ENCODE measurements around the gene TTC27. TPM values are rescaled to one million over a fixed set of nuclear protein-coding genes. Genes with fewer than 3 reads are reported as not detected.

TTC27 gene
- total and polyA plus RNA-seq, 12 donors: 4.8 to 17.3 (median 12.1) TPM

DNA sequence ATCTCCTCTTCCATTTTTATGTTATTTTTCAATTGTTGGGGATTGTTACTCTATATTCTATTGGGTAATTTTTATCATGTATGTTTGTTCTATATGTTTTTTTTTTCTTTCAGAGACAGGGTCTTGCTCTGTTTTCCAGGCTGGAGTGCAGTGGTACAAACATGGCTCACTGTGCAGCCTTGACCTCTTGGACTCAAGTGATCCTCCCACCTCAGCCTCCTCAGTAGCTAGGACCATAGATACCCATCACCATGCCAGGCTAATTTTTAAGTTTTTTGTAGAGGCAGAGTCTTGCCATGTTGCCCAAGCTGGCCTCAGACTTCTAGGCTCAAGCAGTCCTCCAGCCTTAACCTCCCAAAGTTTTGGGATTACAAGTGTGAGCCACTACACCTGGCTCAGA is 88.7 kb downstream of the TTC27 start:
- ATAC-seq: no peak
- H3K4me3 ChIP-seq: no peak overlapping the region
- peaks cover 2 to 72% (median 51%) of the 10 kb centered on the region in 9 donors for H3K4me1 ChIP-seq
- TF ChIP-seq, protein P1, sequence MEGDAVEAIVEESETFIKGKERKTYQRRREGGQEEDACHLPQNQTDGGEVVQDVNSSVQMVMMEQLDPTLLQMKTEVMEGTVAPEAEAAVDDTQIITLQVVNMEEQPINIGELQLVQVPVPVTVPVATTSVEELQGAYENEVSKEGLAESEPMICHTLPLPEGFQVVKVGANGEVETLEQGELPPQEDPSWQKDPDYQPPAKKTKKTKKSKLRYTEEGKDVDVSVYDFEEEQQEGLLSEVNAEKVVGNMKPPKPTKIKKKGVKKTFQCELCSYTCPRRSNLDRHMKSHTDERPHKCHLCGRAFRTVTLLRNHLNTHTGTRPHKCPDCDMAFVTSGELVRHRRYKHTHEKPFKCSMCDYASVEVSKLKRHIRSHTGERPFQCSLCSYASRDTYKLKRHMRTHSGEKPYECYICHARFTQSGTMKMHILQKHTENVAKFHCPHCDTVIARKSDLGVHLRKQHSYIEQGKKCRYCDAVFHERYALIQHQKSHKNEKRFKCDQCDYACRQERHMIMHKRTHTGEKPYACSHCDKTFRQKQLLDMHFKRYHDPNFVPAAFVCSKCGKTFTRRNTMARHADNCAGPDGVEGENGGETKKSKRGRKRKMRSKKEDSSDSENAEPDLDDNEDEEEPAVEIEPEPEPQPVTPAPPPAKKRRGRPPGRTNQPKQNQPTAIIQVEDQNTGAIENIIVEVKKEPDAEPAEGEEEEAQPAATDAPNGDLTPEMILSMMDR (IDR thresholded peaks at IDR 0.05): no peak
- H3K36me3 ChIP-seq: no peaks in the 10 kb centered on the region
- peak overlapping the region in 7 of 10 donors; percentile 31 to 82 (median 74) for H3K27ac ChIP-seq
- intact Hi-C loops (cut with DNase I): no loop called here
- H3K27me3 ChIP-seq: no peaks in the 10 kb centered on the region
- DNase-seq: no peak
- peaks cover 0 to 5% (median 0%) of the 10 kb centered on the region in 11 donors for H3K9me3 ChIP-seq

DNA sequence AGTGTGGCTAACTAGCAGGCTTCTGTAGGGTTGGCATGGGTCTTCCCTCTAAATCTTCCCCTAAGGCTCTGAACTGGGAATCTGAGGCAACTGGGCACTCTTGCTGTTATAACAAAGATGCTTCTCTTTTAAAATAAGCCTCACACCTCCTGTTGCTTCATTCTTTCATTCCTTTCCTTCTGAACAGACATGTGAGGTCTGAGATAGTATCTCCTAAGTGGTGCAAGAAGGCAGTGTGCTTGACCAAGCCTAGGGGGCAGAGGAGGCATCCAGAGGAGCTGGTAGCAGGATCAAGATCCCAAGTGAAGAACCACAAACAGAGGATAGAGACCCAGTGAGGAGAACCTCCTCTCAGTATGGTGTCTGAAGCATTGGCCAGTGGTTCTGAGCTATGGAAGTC is 90.9 kb downstream of the TTC27 start:
- H3K9me3 ChIP-seq: peaks cover 0 to 5% (median 0%) of the 10 kb centered on the region in 11 donors
- TF ChIP-seq, protein P1 (IDR thresholded peaks at IDR 0.05): no peak
- no peak for ATAC-seq
- no peak for DNase-seq
- H3K4me3 ChIP-seq: no peak overlapping the region
- no peaks in the 10 kb centered on the region for H3K27me3 ChIP-seq
- intact Hi-C loops (cut with DNase I): no loop called here
- peaks cover 0 to 55% (median 39%) of the 10 kb centered on the region in 9 donors for H3K4me1 ChIP-seq
- no peaks in the 10 kb centered on the region for H3K36me3 ChIP-seq
- peak overlapping the region in 6 of 10 donors; percentile 10 to 90 (median 80) for H3K27ac ChIP-seq

DNA sequence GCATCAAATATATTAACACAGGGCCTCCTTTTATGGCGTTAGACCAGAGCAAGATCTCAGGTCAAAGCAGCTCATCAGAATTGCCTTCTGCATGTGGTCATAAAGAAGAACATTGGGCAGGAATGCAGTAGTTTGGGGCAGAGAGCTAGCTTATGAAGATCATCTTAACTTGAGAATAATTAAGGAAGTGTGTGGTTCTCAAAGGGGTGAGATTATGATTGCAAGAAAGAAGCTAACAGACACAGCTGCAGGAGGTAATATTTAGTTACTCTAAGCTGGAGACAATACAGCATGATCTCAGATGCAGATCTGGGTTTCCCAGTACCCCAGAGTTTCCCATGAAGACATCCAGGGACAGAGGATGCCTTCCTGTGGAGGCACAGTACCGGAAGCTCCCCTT is 91.6 kb downstream of the TTC27 start:
- TF ChIP-seq, protein P1 (IDR thresholded peaks at IDR 0.05): no peak
- 92% methylated on average over 2 of the region's 2 CpGs for WGBS, 2 donors
- no peak overlapping the region for H3K4me3 ChIP-seq
- peak overlapping the region in 8 of 10 donors; percentile 60 to 90 (median 78) for H3K27ac ChIP-seq
- no peaks in the 10 kb centered on the region for H3K36me3 ChIP-seq
- no peaks in the 10 kb centered on the region for H3K27me3 ChIP-seq
- ATAC-seq (peak in 1 of 8 donors; percentile 32), DNase-seq (no peak)
- no peaks in the 10 kb centered on the region for H3K9me3 ChIP-seq
- peaks cover 0 to 55% (median 39%) of the 10 kb centered on the region in 9 donors for H3K4me1 ChIP-seq
- intact Hi-C loops (cut with DNase I): no loop called here

DNA sequence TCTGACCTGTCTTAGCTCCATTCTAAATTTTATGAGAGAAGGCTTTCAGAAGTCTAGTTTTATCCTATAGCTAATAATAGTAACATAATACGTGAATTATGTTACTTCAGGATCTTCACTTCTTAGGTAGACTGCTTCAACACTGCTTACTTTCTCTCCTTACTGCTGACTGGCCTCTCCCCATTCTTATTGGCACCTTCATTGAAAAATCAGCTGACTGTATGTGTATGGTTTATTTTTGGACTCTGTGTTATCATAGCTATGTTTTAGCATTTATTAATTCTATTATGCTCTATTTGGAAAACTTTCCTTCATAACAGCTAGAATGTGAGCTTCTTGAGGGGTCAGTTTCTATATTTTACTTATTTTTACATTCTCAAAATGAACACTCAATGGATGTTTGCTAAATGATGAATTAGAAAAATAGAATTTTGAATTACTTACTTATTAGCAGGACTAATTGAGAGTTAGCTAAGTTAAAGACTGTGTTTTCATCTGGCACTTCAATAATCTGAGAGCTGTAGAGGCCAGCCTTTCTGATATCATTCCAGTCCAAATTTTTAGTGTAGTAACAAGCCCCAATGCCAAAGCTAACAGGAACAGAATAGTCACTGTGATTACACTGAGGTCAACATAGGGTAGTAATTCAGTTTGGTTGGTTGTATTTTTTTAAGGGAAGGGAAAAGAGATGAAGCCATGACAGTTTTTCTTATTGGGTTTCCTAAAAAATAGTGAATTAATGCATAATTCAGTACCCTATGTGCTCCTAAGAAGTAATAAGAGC is 92.3 kb downstream of the TTC27 start:
- Histone ChIP-seq H3K36me3 (peaks cover 0 to 3% (median 0%) of the 10 kb centered on the region in 9 donors), H3K9me3 (no peaks in the 10 kb centered on the region), H3K4me3 (no peak overlapping the region), H3K27ac (peak overlapping the region in 9 of 10 donors; percentile 30 to 90 (median 76)), H3K27me3 (no peaks in the 10 kb centered on the region), H3K4me1 (peaks cover 0 to 51% (median 36%) of the 10 kb centered on the region in 9 donors)
- TF ChIP-seq, protein P1 (IDR thresholded peaks at IDR 0.05): no peak
- ATAC-seq (peak; percentile 63 to 92 (median 90)), DNase-seq (peak in 1 of 2 donors; percentile 14)
- intact Hi-C loops (cut with DNase I): no loop called here
- 27 to 57% methylated on average over 1 of the region's 1 CpG for WGBS, 2 donors

Data from heart right ventricle (tissue), 16 donors.